Neural cell (in vitro differentiated cells): Measurements from ENCODE around the gene MDN1.

Experiments
- EZH2 ChIP-seq: fragments of 200-600, 300-800 bp; shearing (Covaris generic), sonication (generic); IDR thresholded peaks from 2 replicates; pipeline ENCODE4 v1.6.1; 2014; ENCODE audit warnings: antibody characterized with exemption, low read length, borderline replicate concordance, mild to moderate bottlenecking; ENCODE audit not compliant: insufficient read depth, poor library complexity, severe bottlenecking
- MXI1 ChIP-seq: fragments of 450-650 bp; conservative IDR thresholded peaks from 2 replicates; pipeline ENCODE4 v1.6.1; 2014; ENCODE audit warnings: antibody characterized with exemption, mild to moderate bottlenecking; ENCODE audit not compliant: poor library complexity, severe bottlenecking
- POLR2AphosphoS5 ChIP-seq: IDR thresholded peaks from 2 replicates; pipeline ENCODE4 v1.6.1; 2012
- RAD21 ChIP-seq: fragments of 450-650 bp; conservative IDR thresholded peaks from 2 replicates; pipeline ENCODE4 v1.6.1; 2014; ENCODE audit warnings: antibody characterized with exemption, mild to moderate bottlenecking, moderate library complexity
- TF ChIP-seq, protein P1 (sequence below): fragments of 450-650 bp; IDR thresholded peaks from 2 replicates; pipeline ENCODE4 v1.5.1; 2014; ENCODE audit warnings: antibody characterized with exemption, mild to moderate bottlenecking, moderate library complexity; ENCODE audit not compliant: poor library complexity, severe bottlenecking
- TF ChIP-seq, protein P2 (sequence below): IDR thresholded peaks from 2 replicates; pipeline ENCODE4 v1.6.1; 2012; ENCODE audit warnings: borderline replicate concordance

DNA sequence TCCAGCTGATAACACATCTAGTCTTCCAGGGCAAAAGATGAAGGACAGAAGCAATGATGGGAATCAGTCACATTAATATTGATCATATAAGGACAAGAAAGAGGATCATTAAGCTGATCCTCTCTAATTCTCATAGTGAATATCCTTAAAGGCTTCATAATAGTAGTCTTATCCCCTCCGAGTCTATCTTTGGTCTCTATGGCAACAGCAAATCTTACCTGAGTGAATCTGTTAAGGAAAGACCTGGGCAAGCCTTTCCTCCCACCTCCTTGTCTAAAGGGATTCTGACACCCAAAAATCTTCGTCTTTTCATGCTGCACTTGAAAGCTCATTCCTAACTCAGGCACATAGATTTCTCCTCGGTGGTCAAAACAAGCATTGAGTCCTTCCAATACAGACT, 94.6 kb downstream of the MDN1 start:
- TF ChIP-seq, protein P1, sequence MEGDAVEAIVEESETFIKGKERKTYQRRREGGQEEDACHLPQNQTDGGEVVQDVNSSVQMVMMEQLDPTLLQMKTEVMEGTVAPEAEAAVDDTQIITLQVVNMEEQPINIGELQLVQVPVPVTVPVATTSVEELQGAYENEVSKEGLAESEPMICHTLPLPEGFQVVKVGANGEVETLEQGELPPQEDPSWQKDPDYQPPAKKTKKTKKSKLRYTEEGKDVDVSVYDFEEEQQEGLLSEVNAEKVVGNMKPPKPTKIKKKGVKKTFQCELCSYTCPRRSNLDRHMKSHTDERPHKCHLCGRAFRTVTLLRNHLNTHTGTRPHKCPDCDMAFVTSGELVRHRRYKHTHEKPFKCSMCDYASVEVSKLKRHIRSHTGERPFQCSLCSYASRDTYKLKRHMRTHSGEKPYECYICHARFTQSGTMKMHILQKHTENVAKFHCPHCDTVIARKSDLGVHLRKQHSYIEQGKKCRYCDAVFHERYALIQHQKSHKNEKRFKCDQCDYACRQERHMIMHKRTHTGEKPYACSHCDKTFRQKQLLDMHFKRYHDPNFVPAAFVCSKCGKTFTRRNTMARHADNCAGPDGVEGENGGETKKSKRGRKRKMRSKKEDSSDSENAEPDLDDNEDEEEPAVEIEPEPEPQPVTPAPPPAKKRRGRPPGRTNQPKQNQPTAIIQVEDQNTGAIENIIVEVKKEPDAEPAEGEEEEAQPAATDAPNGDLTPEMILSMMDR, result no peak
- TF ChIP-seq RAD21 (no peak), EZH2 (no peak), MXI1 (no peak), POLR2AphosphoS5 (no peak)
- TF ChIP-seq, protein P2, sequence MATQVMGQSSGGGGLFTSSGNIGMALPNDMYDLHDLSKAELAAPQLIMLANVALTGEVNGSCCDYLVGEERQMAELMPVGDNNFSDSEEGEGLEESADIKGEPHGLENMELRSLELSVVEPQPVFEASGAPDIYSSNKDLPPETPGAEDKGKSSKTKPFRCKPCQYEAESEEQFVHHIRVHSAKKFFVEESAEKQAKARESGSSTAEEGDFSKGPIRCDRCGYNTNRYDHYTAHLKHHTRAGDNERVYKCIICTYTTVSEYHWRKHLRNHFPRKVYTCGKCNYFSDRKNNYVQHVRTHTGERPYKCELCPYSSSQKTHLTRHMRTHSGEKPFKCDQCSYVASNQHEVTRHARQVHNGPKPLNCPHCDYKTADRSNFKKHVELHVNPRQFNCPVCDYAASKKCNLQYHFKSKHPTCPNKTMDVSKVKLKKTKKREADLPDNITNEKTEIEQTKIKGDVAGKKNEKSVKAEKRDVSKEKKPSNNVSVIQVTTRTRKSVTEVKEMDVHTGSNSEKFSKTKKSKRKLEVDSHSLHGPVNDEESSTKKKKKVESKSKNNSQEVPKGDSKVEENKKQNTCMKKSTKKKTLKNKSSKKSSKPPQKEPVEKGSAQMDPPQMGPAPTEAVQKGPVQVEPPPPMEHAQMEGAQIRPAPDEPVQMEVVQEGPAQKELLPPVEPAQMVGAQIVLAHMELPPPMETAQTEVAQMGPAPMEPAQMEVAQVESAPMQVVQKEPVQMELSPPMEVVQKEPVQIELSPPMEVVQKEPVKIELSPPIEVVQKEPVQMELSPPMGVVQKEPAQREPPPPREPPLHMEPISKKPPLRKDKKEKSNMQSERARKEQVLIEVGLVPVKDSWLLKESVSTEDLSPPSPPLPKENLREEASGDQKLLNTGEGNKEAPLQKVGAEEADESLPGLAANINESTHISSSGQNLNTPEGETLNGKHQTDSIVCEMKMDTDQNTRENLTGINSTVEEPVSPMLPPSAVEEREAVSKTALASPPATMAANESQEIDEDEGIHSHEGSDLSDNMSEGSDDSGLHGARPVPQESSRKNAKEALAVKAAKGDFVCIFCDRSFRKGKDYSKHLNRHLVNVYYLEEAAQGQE, result no peak
